GM18858 (cell line): ENCODE measurements around the gene RHCG.

Experiments used
- ATAC-seq: cut with Tn5 transposase; IDR thresholded peaks from one replicate; pipeline ENCODE4 v1.9.1; 2021; ENCODE audit not compliant: unreplicated experiment

Gene RHCG

GRCh38 chr15:89496155-89497098, at the start of gene RHCG:
RHCG (minus strand) TSS chr15:89496583; CDS start chr15:89496544, 39 bp downstream.
- no peak for ATAC-seq

- no peak for ATAC-seq
Observed at GRCh38 chr15:89543389-89543788, 47.0 kb upstream of the RHCG start.

GRCh38 chr15:89542369-89542768, 46.0 kb upstream of the RHCG start:
- ATAC-seq, result no peak

GRCh38 chr15:89539027-89539426, 42.6 kb upstream of the RHCG start:
- no peak for ATAC-seq

DNA sequence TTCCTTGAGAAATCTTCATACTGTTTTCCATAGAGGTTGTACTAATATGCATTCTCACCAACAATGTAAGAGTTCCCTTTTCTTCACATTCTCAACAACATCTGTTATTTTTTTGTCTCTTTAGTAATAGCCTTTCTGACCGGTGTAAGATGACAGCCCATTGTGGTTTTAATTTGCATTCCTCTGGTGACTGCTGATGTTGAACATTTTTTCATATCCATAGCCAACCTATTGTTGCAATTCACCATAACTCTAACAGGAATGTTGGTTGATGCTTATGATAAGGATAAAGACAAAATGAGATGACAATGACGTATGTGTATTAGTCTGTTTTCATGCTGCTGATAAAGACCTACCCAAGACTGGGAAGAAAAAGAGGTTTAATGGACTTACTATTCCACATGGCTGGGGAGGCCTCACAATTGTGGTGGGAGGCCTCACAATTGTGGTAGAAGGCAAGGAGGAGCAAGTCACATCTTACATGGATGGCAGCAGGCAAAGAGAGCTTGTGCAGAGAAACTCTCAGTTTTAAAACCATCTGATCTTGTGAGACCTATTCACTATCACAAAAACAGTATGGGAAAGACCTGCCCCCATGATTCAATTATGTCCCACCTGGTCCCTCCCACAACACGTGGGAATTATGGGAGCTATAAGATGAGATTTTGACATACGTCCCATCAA, 37.6 kb upstream of the RHCG start:
- no peak for ATAC-seq

- no peak for ATAC-seq
Observed at GRCh38 chr15:89531796-89532537, 35.6 kb upstream of the RHCG start.

DNA sequence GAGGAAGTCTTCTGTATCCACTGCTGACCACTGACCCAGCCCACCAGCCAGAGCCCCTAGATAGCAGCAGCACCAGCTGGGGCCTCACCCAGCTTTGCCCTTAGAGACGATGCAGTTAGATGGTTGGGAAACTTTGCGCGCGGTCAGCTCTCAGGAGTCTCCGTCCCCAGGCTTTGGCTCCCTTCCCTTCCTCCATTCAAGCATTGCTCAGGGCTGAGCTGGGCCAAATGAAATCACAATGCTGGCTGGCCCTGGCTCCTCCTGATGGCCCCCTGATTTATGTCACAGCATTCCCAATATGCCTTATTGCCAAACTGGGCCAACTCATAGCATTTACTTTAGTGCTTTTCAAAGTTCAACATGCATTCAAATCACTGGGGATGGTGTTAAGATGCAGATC, 34.6 kb upstream of the RHCG start:
- no peak for ATAC-seq

- ATAC-seq, result no peak
Observed at GRCh38 chr15:89528757-89529352, 32.5 kb upstream of the RHCG start.

- no peak for ATAC-seq
Observed at GRCh38 chr15:89526601-89527441, 30.4 kb upstream of the RHCG start.

DNA sequence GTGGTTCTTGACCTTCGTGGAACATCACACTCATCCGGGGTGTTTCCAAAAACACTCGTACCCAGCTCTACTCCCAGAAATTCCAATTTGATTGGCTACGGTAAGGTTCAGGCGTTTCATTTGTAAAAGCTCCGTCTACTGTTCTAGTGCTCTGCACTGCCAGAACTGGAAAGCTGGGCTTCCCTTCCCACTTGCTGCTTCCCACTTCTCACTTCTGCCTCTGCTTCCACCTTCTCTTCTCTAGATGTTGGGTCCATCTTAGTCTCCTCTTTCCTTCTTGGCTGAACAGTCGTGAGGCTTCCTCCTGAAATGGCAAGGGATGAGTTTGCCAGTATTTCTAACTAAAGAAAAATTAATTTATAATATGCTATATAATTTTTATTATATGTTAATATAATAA, 29.8 kb upstream of the RHCG start:
- no peak for ATAC-seq

GRCh38 chr15:89524184-89524583, 27.8 kb upstream of the RHCG start:
- ATAC-seq, result no peak

DNA sequence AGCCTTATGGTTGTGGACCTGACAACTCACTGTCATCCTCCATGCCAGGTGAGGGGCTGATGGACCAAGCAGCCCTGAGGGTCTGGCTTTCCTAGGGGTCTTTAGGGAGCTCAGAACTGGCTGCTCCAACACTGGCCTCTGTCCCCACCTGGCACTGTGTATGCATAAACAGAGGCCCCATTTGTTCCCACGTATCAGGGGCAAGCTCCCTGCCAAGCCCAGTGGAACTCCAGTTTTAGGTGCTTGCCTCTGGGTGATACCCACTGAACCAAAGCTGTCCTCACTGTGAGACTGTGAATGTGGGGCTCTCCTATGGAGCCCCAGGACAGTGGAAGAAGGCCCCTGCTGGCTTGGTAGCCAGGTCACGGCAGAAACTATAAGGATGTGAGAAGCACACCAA, 26.7 kb upstream of the RHCG start:
- ATAC-seq, result no peak

GRCh38 chr15:89521605-89522004, 25.2 kb upstream of the RHCG start:
- ATAC-seq, result no peak

GRCh38 chr15:89515477-89515876, 19.1 kb upstream of the RHCG start:
- no peak for ATAC-seq

- ATAC-seq, result no peak
Observed at GRCh38 chr15:89514596-89515406, 18.4 kb upstream of the RHCG start.

- ATAC-seq, result no peak
Observed at GRCh38 chr15:89514186-89514585, 17.8 kb upstream of the RHCG start.

- ATAC-seq, result no peak
Observed at GRCh38 chr15:89513284-89513683, 16.9 kb upstream of the RHCG start.

GRCh38 chr15:89512631-89513030, 16.2 kb upstream of the RHCG start:
- no peak for ATAC-seq

GRCh38 chr15:89506026-89506686, 9.8 kb upstream of the RHCG start:
- no peak for ATAC-seq
